HG02623 (cell line): ENCODE measurements around the gene DYNC2H1.
"Not testable (repeated sequence)": the region's sequence is repeated elsewhere in the genome, so short reads cannot be mapped to it uniquely, and the experiment has no call there.

ENCODE experiments used
- ATAC-seq: cut with Tn5 transposase; IDR thresholded peaks from one replicate; pipeline ENCODE4 v1.9.1; 2021; ENCODE audit warnings: moderate library complexity; ENCODE audit not compliant: unreplicated experiment

The DYNC2H1 gene

DNA sequence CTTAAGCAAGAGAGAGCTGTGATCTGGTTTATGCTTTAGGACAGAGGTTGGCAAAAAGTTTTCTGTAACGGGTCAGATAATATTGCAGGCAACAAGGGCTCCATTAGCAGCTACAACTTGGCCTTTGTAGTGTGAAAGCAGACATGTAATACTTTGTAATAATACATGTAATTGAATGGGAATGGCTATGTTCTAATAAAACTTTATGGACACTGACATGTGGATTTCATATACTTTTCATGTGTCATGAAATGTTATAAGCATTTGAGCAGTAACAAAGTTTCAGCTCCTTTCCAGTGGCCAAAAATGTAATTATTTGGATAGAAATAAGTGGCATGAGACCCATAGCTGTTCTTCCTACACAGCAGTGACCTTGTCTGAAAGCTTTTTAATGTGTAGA, 3.1 kb downstream of the DYNC2H1 start:
- ATAC-seq, result no peak

DNA sequence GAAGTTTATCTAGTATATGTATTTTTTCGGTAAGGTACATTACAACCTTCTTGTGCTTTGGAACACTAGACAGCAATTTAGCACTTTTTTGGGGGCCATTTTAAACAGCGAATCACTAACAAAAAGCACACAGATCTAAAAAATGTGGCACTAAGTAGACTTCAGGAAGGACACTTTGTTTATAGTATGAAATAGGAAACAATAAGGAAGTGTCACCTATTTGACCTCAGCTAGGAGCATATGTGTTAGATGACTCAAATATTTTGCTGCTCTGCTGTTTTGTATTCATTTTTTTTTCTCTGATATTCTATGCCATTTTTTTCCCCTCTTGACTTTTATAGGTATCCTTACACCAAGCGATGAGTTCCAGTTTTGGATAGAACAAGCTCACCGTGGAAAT, 5.6 kb downstream of the DYNC2H1 start:
- ATAC-seq, result no peak

DNA sequence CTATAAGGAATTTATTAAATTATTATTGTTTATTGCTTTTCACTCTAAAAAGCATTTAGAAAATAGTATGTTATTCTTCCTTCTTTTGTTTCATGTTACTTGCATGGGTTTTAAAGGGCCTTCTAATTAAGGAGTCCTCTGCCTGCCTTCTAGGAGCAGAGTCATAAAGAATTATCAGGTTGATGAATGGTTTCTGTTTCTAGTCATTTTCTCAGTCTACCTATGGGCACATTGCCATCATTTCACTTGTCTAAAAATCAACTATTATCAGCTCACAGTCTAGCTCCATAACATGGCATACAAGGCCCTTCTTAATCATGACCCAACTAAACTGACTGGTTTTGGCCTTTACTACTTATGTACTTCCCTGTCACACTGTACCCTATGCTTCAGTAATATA, 16.2 kb downstream of the DYNC2H1 start:
- no peak for ATAC-seq

GRCh38 chr11:103141986-103142385, 32.8 kb downstream of the DYNC2H1 start:
- ATAC-seq, result not testable (repeated sequence)

DNA sequence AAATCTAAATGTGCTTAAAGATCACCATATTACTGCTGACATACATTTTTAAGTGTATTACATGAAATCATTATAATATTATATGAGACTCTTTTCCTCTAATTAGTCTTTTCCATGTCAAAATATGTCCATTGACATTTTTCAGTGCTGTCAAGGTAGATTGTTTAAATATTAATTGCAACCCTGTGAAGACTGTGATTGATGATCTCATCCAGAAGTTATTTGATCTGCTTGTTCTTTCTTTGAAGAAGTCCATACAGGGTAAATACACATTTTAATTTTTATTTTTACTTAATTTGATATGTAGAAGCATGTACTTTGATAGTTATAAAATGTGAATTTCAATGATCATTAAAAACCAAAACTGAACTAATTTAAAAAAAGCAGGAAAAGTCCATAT, 38.4 kb downstream of the DYNC2H1 start:
- no peak for ATAC-seq

DNA sequence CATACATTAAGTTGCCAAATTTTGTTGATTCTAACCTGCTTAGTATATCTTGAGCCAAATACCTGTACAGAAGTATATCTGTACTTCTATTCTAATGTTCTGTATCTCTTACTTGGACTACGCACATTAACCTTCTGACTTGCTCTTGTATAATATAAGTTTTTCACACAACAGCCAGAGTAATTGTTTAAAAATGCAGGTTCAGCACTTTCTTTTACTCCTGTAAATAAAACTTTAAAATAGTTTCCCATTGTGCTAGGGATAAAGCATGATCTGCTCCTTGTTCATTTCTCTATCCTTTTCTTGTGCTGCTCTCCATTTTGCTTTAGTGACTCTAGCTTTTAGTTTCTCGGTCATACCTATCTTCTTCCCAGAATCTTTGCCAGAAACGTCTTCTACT, 48.3 kb downstream of the DYNC2H1 start:
- no peak for ATAC-seq

- ATAC-seq, result no peak
These were observed 55.0 kb downstream of the DYNC2H1 start for GRCh38 chr11:103164093-103164796.

GRCh38 chr11:103167166-103167565, 57.9 kb downstream of the DYNC2H1 start:
- ATAC-seq, result no peak

DNA sequence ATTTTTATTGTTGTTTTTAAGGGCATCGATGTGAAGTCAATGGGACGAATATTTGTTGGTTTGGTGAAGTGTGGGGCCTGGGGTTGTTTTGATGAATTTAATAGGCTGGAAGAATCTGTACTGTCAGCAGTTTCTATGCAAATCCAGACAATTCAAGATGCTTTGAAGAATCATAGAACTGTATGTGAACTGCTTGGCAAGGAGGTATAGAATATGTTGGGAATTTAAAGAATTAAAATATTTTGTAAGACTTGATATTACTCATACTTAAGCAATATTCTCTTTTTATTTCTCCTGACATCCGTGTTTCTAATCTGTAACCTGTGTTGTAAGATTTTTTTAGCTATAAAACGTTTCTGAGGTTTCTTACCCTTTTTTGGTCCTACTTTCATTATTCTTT, 61.6 kb downstream of the DYNC2H1 start:
- ATAC-seq, result no peak

GRCh38 chr11:103175461-103176129, 66.4 kb downstream of the DYNC2H1 start:
- no peak for ATAC-seq

DNA sequence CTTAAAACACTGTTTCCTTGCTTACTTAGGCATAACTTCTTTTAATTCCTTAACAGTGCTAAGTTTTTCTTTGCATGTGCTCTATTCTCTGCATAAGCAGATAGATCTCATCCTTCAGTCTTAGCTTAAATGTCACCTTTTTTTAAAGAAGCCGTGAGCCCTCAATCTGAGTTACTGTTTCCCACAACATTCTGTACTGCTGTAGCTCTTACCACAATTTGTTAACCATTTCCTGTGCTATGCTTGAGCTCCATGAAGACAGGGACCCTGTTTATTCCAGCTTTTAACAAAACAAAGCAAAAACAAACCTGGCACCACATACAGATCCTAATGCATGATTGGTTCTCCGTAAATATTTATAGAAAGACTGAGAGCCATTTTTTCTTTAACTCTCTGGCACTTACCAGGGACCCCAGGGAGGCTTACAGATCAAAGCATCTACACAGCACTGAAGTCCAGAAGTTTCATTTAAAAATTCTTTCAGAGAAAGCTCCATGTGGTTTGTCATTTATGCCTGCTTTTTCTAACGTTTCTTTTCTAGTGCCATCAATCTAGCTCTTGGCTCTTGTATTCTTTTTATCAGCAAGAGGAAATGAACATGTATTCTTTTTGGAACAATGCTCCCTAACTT, 74.9 kb downstream of the DYNC2H1 start:
- no peak for ATAC-seq

DNA sequence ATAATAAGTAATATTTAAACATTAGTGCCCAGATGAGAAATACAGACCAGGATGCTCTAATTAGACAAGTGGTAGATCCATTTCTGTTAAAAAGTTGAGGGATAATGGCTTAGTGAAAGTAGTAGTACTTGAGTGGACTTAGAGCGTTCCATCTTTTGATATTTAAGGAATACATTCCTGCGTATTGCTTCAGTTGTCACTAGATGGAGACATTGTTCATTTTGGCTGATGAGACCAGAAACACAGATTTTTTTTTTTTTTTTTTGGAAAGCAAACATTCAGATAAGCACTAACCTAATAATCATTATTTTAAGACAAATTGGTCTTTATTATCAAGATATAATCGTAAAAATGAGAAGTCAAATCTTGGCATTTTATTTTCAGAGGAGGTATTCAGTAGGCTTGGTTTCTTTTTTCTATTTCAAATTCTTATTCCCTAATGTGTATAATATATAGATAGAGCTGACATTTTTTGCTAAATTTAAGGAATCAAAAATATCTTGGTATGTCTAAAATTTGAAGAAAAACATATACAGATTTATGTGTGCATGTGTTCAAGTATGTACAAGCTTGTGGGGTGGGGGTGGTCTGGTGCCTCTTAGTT, 92.9 kb downstream of the DYNC2H1 start:
- no peak for ATAC-seq

DNA sequence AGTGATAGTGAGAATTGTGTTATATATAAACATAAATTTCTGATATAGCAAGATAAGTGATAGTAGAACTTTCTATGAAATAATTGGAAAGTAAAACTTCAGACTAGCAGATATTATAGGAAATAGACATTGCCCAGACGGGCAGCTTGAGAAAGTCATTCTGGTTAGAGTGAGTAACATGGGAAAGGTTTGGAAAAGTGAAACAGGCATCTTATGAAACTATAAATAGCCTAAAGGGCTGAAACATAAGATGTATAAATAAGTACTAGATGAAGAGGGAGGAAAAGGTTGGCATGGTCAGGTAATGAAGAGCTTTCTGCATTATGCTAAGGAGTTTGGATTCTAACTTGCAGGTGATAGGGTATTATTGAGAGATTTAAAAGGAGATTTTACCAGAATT, 101.3 kb downstream of the DYNC2H1 start:
- ATAC-seq, result no peak

DNA sequence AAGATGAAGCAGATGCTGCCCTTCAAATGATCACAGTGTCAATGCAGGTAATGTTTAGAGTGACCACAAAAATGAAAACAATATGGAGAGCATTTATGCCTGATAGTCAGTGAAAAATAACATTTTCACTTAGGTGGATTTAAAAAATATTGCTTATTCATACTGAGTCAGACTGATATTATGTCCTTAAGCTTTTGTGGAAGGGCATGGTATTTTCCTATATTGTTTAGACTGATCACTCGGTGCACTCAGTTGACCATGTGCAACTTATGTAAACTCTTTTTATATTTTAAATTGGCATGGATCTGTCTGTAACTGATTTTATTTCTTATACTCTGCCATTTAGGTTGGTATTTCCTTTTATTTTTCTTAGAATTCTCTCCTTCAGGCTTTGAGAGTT, 106.6 kb downstream of the DYNC2H1 start:
- ATAC-seq, result no peak

- no peak for ATAC-seq
These were observed 110.9 kb downstream of the DYNC2H1 start for GRCh38 chr11:103220133-103220532.

DNA sequence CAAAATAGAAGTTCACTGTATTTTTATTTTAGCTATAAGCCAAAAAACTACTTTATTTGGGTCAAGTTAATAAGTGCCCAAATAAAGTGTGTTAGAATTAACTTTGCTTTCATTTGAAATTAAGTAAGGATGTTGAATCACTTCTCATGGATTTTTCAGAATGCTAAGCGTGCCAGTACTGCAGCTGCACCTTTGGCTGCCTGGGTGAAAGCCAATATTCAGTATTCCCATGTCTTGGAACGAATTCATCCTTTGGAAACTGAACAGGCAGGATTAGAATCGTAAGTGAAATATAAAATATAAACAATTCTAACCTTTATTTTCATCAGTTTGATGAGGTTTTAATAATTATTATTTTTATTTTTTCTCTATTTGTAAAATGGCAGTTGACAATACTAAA, 113.6 kb downstream of the DYNC2H1 start:
- no peak for ATAC-seq

- ATAC-seq, result no peak
These were observed 119.6 kb downstream of the DYNC2H1 start for GRCh38 chr11:103228807-103229206.

GRCh38 chr11:103234974-103235373, 125.7 kb downstream of the DYNC2H1 start:
- ATAC-seq, result no peak

DNA sequence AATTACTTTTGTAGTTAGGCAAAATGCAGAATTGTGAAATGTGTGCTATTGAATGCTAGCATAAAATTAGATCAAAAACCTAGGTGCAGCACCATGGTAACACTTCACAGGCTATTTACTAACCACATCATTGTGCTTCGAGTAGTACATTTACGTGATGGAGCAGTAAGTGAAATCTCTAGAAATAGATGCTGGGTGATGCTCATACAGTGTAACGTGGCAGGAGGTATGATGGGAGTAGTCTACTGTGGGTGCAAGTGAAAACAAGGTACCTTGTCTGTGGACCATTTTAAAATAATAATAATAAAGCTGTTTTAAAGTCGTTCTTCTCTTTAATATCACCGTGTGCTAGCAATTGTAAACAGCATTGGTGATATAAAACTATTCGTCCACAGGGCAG, 132.3 kb downstream of the DYNC2H1 start:
- no peak for ATAC-seq

DNA sequence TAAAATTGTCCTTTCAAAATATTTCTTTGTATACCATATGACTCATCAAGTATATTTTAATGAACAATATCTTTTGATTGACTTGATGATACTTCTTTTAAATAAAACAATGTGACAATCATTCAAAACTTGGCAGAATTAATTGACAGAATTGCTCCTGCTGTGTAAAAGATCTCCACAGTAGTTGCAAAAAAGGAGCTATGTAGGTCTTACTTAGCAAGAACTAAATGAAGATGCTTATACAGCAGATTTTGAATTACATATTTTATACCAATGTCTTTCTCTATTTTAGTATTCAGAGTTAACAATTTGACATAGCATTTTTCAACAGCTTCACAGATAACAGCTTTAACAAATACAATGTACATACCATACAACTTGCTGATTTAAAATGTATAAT, 144.9 kb downstream of the DYNC2H1 start:
- ATAC-seq, result no peak

DNA sequence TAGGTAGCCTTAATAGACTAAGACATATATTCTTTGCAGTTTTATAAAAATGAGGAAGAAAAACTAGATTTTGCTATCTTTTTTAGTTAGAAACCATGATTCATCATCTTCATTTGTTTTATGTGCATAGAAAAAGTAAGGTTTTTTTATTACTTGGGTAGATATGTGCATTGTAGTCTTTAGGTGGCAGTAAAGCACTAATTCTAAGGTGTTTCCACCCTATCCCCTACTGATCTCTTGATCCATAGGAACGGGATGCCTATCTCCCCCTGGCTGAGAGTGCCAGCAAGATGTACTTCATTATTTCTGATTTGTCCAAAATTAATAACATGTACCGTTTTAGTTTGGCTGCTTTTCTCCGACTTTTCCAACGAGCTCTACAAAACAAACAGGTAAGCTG, 148.1 kb downstream of the DYNC2H1 start:
- no peak for ATAC-seq
